A549 (cell line): ENCODE data around the gene CD19. TPM values are rescaled to one million over a fixed set of nuclear protein-coding genes. Genes with fewer than 3 reads are reported as not detected.
"Not testable (repeated sequence)": the region's sequence is repeated elsewhere in the genome, so short reads cannot be mapped to it uniquely, and the experiment has no call there.

Experiments
- ATAC-seq, 2 experiments: fragments of 200-7000 bp in 1 of 2; fragments of >200 bp in 1 of 2; cut with Nextera tagmentation in 1 of 2; cut with Tn5 transposase in 1 of 2; 3 replicates each; pipeline versions ENCODE4 v1.8.0 to v1.9.1; 2018 to 2020; ENCODE audit warnings: mild to moderate bottlenecking in 1 of 2, moderate library complexity in 1 of 2
- CTCF ChIA-PET: fragments of 300-600 bp; sonication (Branson Sonifier 250); formaldehyde crosslinking; extraction: SDS; loops from one replicate; lab custom pipeline; 2021; ENCODE audit warnings: antibody characterized with exemption, inconsistent platforms; lab: Yijun Ruan, JAX
- POLR2A ChIA-PET: fragments of 350-600 bp; formaldehyde crosslinking; extraction: SDS; loops from one replicate; lab custom pipeline; 2021; ENCODE audit warnings: antibody characterized with exemption, inconsistent platforms; lab: Yijun Ruan, JAX
- DNase-seq, 2 experiments: peaks; one replicate each; pipeline versions ENCODE4 v3.0.0 to v3.0.0-alpha.2; 2011 to 2016; ENCODE audit warnings: low read depth in 1 of 2, low spot score in 1 of 2
- FAIRE-seq: peaks from 2 replicates; lab custom pipeline; 2011; peaks lifted over from hg19 to GRCh38; lab: Jason Lieb, UNC
- H3K27ac ChIP-seq, 2 experiments: fragments of >200 bp; sonication (Bioruptor Twin); formaldehyde crosslinking; 3 replicates each; pipeline ENCODE4 v1.5.1; 2016 to 2017
- H3K4me1 ChIP-seq: fragments of >200 bp; sonication (Bioruptor Twin); formaldehyde crosslinking; 3 replicates; pipeline ENCODE4 v1.6.1; 2016
- H3K4me2 ChIP-seq: fragments of >200 bp; sonication (Bioruptor Twin); formaldehyde crosslinking; 3 replicates; pipeline ENCODE4 v1.6.1; 2016
- H3K4me3 ChIP-seq: fragments of >200 bp; sonication (Bioruptor Twin); formaldehyde crosslinking; 3 replicates; pipeline ENCODE4 v1.5.1; 2016
- H3K9me3 ChIP-seq: fragments of >200 bp; sonication (Bioruptor Twin); formaldehyde crosslinking; 3 replicates; pipeline ENCODE4 v1.6.1; 2016
- ATOH8 ChIP-seq: fragments of 250-450 bp; sonication (Bioruptor Pico); IDR thresholded peaks from 2 replicates; pipeline ENCODE4 v1.5.0; 2020; ENCODE audit warnings: low read depth, mild to moderate bottlenecking, moderate library complexity
- BCL3 ChIP-seq: fragments of >200 bp; sonication (Bioruptor Twin); formaldehyde crosslinking; IDR thresholded peaks from 3 replicates; pipeline ENCODE4 v1.6.1; 2016
- CBX8 ChIP-seq: fragments of 200-600 bp; sonication (generic); IDR thresholded peaks from 2 replicates; pipeline ENCODE4 v1.6.1; 2016
- ESRRA ChIP-seq: fragments of 150-350 bp; IDR thresholded peaks from 2 replicates; pipeline ENCODE4 v1.6.1; 2014; ENCODE audit warnings: mild to moderate bottlenecking, low read length, borderline replicate concordance
- FOSB ChIP-seq: fragments of 250-450 bp; sonication (Bioruptor Pico); IDR thresholded peaks from 2 replicates; pipeline ENCODE4 v1.5.0; 2020; ENCODE audit warnings: mild to moderate bottlenecking, moderate library complexity
- HEYL ChIP-seq: fragments of 250-450 bp; sonication (Bioruptor Pico); IDR thresholded peaks from 2 replicates; pipeline ENCODE4 v1.8.0; 2021; ENCODE audit warnings: mild to moderate bottlenecking, moderate library complexity
- HOXA7 ChIP-seq: fragments of 250-450 bp; sonication (Bioruptor Pico); IDR thresholded peaks from 2 replicates; pipeline ENCODE4 v1.5.0; 2020; ENCODE audit warnings: mild to moderate bottlenecking, moderate library complexity
- JUN ChIP-seq, 2 experiments: fragments of >200 bp; sonication (Bioruptor Twin); formaldehyde crosslinking; IDR thresholded peaks; 2 replicates in 1 of 2; 3 replicates in 1 of 2; pipeline ENCODE4 v1.6.1; 2016 to 2017
- NR3C1 ChIP-seq: fragments of >200 bp; sonication (Bioruptor Twin); formaldehyde crosslinking; IDR thresholded peaks from 3 replicates; pipeline ENCODE4 v1.6.1; 2017
- RARB ChIP-seq: fragments of 250-450 bp; sonication (Bioruptor Pico); IDR thresholded peaks from 2 replicates; pipeline ENCODE4 v1.8.0; 2021; ENCODE audit warnings: mild to moderate bottlenecking, moderate library complexity
- REST ChIP-seq: fragments of 200-600 bp; sonication (generic); IDR thresholded peaks from 2 replicates; pipeline ENCODE4 v1.6.1; 2016; ENCODE audit warnings: antibody characterized with exemption, mild to moderate bottlenecking, moderate library complexity
- ZSCAN20 ChIP-seq: fragments of 250-450 bp; sonication (Bioruptor Pico); IDR thresholded peaks from 2 replicates; pipeline ENCODE4 v1.8.0; 2022; ENCODE audit warnings: mild to moderate bottlenecking, moderate library complexity
- WGBS: methylation state at CpG from one replicate; pipeline ENCODE4 v1.1.6; 2017; ENCODE audit errors: missing lambda C conversion rate; 5-methylcytosine and 5-hydroxymethylcytosine counted together
- polyA plus RNA-seq, 4 experiments: library from polyadenylated mRNA; depleted of rRNA in 3 of 4; stranded (reverse); fragments of >200 nt; fragmentation: RNase III in 1 of 4; extraction: RNeasy Plus Mini Kit Qiagen cat#74134 plus additional on column Dnase treatment in 1 of 4; gene quantifications; 2 replicates in 3 of 4; 3 replicates in 1 of 4; pipeline ENCODE4 v1.2.3, GENCODE V29; 2011 to 2017

CD19 gene
- polyA plus RNA-seq, 2 of the 4 experiments (the other 2 are of a cell fraction): not detected

GRCh38 chr16:28886945-28887344 lies 44.8 kb upstream of the CD19 start:
- ATAC-seq (no peak), DNase-seq (no peak), FAIRE-seq (no peak)
- Histone ChIP-seq H3K4me3 (no peak overlapping the region), H3K27ac (no peak overlapping the region), H3K4me2 (no peak overlapping the region), H3K9me3 (no peaks in the 10 kb centered on the region), H3K4me1 (no peaks in the 10 kb centered on the region)
- ChIA-PET CTCF (interaction anchor here (1.1 to 2.4 kb wide), 2 partner anchors 13 to 58 kb away, joined by 3 to 6 read pairs; no protein-coding TSS in a partner anchor), POLR2A (no interaction called here)
- 65% methylated on average over 10 of the region's 10 CpGs for WGBS
- TF ChIP-seq CBX8 (no peak), REST (no peak), ESRRA (no peak), ATOH8 (CRISPR knock-in tag) (no peak), HEYL (CRISPR knock-in tag) (no peak), NR3C1 (no peak)
- TF ChIP-seq, all 56 proteins: peak for 0

GRCh38 chr16:28890355-28890754 lies 41.4 kb upstream of the CD19 start:
- H3K4me3 ChIP-seq, POLR2A ChIA-PET, DNase-seq, ATAC-seq, H3K9me3 ChIP-seq, H3K4me2 ChIP-seq, H3K27ac ChIP-seq, FAIRE-seq, H3K4me1 ChIP-seq: not testable (repeated sequence)
- 95% methylated on average over 5 of the region's 5 CpGs for WGBS
- CTCF ChIA-PET: interaction anchor here (1.0 to 1.3 kb wide), 6 partner anchors 9 to 55 kb away, joined by 3 to 5 read pairs (median 4); no protein-coding TSS in a partner anchor

- Histone ChIP-seq H3K9me3 (no peaks in the 10 kb centered on the region), H3K27ac (no peak overlapping the region), H3K4me2 (no peak overlapping the region), H3K4me1 (no peaks in the 10 kb centered on the region), H3K4me3 (no peak overlapping the region)
- 80% methylated on average over 14 of the region's 14 CpGs for WGBS
- POLR2A ChIA-PET: no interaction called here
- DNase-seq (no peak), ATAC-seq (no peak), FAIRE-seq (no peak)
- TF ChIP-seq JUN (IDR thresholded peaks at IDR 0.05) (no peak), BCL3 (no peak)
- CTCF ChIA-PET: no interaction called here
Measured at GRCh38 chr16:28891964-28892890, 39.5 kb upstream of the CD19 start.

GRCh38 chr16:28893291-28893690 lies 38.5 kb upstream of the CD19 start:
- WGBS: 86% methylated on average over 4 of the region's 4 CpGs
- TF ChIP-seq ZSCAN20 (CRISPR knock-in tag): no peak
- no peak for TF ChIP-seq FOSB (CRISPR knock-in tag)
- no peak for TF ChIP-seq RARB (CRISPR knock-in tag)
- no peak for TF ChIP-seq HOXA7 (CRISPR knock-in tag)
- ATAC-seq (no peak), FAIRE-seq (no peak), DNase-seq (no peak)
- Histone ChIP-seq H3K4me2 (no peak overlapping the region), H3K27ac (no peak overlapping the region), H3K4me3 (no peak overlapping the region), H3K9me3 (no peaks in the 10 kb centered on the region), H3K4me1 (no peaks in the 10 kb centered on the region)
- ChIA-PET CTCF (interaction anchor here (1.1 to 2.1 kb wide), 2 partner anchors 47 to 52 kb away, joined by 3 to 8 read pairs; partner anchors contain the start of gene TUFM), POLR2A (interaction anchor here (0.6 kb wide), 1 partner anchor 134 kb away, joined by 3 read pairs; no protein-coding TSS in a partner anchor)
